OCI-LY3 (cell line): ENCODE data around the gene FXYD5.

ENCODE experiments used
- CTCF ChIP-seq: fragments of 200-600, 300-600 bp; sonication (generic); IDR thresholded peaks from 2 replicates; pipeline ENCODE4 v1.5.1; 2014; ENCODE audit warnings: antibody characterized with exemption, low read length, low read depth
- EZH2phosphoT487 ChIP-seq: fragments of 200-600 bp; shearing (Covaris generic); IDR thresholded peaks from 2 replicates; pipeline ENCODE4 v1.6.1; 2018; ENCODE audit warnings: antibody characterized with exemption, mixed run types, low read depth

GRCh38 chr19:35118268-35119020 is 36.1 kb upstream of the FXYD5 start:
- TF ChIP-seq CTCF (no peak), EZH2phosphoT487 (no peak)
